GM19025 (cell line): ENCODE measurements around the gene METTL15.
"Not testable (repeated sequence)": the region's sequence is repeated elsewhere in the genome, so short reads cannot be mapped to it uniquely, and the experiment has no call there.

Experiments used
- ATAC-seq: cut with Tn5 transposase; IDR thresholded peaks from one replicate; pipeline ENCODE4 v1.9.1; 2021; ENCODE audit warnings: mild to moderate bottlenecking, low read depth, moderate library complexity; ENCODE audit not compliant: unreplicated experiment

METTL15 gene

GRCh38 chr11:28107750-28108618, at the start of gene METTL15, which contains the start of gene KIF18A:
METTL15 (plus strand) TSS chr11:28108388; CDS start chr11:28113335, 4,947 bp downstream.
KIF18A (minus strand) TSS chr11:28108156; CDS start chr11:28097947, 10,209 bp downstream.
- peak; percentile 96 for ATAC-seq

GRCh38 chr11:28071305-28071704, 36.9 kb upstream of the METTL15 start:
- ATAC-seq = no peak

DNA sequence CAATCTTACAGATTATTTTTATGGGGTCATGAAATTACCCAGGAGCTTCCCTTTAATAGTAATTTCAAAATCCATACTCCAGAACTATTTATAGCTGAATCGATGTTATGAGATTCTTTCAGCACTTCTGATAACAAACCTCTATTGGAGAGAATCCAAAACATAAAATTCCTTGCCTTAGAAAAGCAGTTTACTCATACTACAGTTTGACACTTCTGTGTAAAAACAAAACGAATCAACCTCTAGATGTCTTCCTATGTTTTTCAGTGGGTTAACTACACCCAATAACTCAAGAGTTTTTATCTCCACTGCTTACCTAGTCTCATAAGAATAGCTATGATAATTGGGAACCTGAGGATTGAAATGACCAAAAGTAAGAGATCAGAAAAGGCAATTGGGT, 35.9 kb upstream of the METTL15 start:
- ATAC-seq = no peak

DNA sequence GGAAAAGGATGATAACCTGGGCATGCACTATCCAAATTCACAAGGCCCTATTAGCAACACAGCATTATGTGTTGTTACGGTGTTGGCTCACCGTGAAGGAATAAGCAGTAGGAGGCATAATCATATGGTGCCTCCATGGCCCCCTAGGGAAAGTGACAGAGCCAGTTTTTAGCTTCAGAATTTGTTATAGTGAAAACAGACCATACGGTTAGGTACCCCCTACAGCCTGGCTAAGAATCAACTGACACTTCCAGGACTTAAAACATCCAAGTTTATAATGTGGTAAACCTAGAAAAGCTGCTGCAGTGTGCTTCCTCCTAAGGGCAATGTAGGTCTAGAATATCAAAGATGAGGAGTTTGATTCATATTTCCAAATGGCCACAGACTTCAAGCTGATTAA, 30.7 kb upstream of the METTL15 start:
- ATAC-seq = no peak

DNA sequence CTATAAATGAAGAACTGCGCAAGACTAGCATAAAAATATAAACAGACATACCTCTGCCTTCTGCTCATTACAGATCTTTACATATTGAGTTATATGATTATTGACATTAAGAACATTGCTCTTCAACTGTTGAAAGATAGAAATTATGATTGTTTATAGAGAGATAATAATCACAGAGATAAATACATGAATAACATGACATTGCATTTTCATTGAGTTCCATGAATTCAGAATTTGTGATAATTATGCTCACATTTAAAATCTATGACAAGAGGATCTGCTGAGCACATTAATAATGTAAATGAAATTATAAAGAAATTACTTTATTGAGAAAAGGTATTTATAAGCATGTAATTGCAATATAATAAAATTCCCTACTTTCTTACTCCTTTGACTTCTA, 25.1 kb upstream of the METTL15 start:
- ATAC-seq = no peak

GRCh38 chr11:28086569-28086968, 21.6 kb upstream of the METTL15 start:
- no peak for ATAC-seq

DNA sequence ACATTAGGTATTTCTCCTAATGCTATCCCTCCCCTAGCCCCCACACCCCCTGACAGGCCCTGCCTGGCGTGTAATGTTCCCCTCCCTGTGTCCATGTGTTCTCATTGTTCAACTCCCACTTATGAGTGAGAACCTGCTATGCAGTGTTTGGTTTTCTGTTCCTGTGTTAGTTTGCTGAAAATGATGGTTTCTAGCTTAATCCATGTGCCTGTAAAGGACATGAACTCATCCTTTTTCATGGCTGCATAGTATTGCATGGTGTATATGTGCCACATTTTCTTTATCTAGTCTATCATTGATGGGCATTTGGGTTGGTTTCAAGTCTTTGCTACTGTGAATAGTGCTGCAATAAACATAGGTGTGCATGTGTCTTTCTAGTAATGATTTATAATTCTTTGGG, 21.0 kb upstream of the METTL15 start:
- ATAC-seq = not testable (repeated sequence)

DNA sequence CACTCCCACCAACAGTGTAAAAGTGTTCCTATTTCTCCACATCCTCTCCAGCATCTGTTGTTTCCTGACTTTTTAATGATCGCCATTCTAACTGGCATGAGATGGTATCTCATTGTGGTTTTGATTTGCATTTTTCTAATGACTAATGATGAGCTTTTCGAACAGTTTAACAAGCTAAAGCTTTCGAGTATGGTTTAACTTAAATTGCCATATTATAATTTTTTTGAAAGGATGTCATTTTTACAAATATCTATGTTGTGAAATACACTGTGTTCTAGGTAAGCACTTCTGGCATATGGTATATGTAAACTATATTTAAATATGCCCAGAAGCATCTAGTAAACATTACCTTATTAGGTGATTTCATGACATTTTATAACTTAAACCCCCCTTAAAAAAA, 20.5 kb upstream of the METTL15 start:
- not testable (repeated sequence) for ATAC-seq

DNA sequence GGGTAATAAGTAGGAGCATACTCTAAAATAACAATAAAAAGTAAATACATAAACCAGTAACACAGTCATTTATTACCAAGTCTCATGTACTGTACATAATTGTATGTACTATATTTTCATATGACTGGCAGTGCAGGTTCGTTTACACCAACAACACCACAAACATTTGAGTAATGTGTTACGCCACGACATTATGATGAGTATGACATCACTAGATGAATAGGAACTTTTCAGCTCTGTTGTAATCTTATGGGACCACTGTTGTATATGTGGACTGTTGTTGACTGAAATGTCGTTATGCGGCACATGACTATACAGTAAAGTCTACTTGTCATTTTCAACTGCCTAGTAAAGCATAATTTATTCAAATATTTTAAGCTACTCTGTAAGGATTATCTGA, 18.8 kb upstream of the METTL15 start:
- no peak for ATAC-seq

DNA sequence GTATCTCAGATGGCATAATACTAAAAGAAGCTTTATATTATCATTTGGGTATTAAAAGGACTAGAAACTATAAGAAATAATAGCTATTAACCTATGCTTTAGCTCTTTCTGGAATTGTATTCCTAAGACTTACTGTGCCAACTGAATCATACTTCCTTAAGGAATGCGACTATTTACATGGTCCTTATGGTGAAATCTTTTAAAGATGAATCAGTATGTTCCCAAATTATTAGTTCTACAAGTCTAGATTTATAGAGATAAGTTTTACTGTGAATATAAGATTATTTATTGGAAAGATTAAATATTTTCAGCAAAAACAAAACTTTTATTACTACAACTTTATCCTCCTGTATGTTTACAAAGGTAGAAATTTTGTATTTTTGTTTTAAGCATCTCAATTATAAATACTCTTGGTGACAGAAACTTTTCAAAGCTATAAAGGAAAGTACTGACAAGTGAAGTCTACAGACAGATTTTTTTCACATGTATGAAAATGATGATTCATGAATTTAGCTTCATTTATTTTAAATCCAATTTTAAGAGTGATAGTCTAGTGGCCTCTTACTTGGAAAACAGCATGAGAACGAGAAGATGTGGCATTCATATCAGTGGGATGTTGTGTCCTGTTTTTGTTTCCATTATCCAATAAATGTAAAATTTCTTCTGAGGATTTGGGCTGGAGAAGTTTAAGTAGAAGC, 18.0 kb upstream of the METTL15 start:
- ATAC-seq = no peak

- no peak for ATAC-seq
These were observed 15.4 kb upstream of the METTL15 start for GRCh38 chr11:28092786-28093185.

DNA sequence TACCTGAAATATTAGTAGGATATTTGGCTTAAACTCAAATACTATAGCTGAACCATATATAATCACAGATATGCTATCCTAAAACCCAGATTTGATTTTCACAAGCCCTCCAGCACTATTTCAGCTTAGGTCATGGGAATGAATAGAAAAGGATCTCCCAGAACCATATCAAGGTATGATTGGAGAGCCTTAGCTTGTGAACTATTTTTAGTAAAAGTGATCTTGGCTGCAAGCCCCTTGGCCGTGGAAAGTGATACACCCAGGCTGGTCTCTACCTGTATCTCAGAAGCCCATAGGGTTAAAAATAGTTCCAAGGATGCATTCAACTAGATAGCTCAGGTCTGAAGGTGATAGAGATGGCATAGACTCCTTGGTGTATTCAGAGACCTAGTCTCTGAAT, 9.9 kb upstream of the METTL15 start:
- no peak for ATAC-seq

- no peak for ATAC-seq
These were observed 8.5 kb upstream of the METTL15 start for GRCh38 chr11:28099715-28100114.

DNA sequence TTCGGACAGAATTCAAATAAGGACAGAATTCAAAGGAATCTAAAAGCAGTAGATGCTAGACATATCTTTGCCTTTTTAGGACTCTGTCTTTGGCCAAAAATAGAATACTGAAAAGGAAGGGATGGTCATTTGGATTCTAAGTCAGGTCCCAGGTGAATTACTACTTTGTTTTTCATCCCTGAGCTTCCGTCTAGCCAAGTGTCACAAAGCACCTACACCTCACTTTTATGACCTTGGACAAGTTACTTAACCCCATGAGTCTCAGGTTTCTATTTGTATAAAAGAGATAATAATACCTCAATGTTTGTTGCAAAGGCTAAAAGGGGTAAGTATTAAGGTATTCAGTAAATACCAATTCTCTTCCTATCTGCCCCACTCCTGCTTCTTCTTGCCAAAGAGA, 7.5 kb upstream of the METTL15 start:
- no peak for ATAC-seq

DNA sequence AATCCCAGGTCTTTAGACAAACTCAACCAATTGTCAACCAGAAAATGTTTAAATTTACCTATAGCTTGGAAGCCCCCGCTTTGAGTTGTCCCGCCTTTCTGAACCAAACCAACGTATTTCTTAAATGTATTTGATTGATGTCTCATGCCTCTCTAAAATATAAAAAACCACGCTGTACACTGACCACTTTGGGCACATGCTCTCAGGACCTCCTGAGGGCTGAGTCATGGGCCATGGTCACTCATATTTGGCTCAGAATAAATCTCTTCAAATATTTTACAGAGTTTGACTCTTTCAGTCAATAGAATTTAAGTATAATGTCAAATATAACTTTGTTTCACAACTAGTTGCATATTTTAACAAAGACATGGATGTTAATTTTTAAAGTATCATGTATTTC, 5.9 kb upstream of the METTL15 start:
- not testable (repeated sequence) for ATAC-seq

DNA sequence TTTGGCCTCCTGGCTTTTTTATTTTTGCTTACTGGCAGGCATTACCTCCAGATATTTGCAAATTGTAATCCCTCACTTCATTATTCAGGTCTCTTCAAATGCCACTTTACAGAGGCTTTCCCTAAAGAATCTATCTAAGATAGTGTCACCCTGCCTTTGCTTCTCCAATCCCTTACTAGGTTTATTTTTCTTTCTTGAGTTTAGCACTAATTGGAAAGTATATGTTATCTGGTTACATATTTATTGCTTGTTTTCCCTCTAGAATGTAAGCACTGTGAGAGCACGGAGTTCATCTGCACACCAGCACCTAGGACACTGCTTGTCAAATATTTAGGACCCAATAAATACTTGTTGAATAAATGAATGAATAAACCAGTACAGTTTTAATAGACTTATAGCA, 3.8 kb upstream of the METTL15 start:
- no peak for ATAC-seq

- no peak for ATAC-seq
These were observed 3.2 kb upstream of the METTL15 start for GRCh38 chr11:28104984-28105383.

DNA sequence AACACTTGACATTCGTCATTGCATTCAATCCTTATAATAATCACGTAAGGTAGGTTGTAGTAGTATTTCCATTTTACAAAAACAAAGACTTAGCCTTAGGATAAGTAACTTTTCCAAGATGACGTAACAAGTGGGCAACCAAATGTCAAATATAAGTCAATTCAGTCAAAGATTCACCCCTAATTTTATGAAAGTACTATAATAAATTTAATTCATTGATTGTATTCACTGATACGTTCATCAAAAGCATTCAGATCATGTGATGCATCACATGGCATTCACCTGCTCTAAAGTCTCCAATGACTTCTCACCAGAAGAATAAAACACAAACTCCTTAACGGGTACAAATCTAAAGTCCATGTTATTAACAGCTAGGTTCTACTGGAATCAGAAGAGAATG, 2.3 kb upstream of the METTL15 start:
- ATAC-seq = no peak

GRCh38 chr11:28106353-28107043, 1.7 kb upstream of the METTL15 start:
- ATAC-seq = no peak

- no peak for ATAC-seq
These were observed 918 bp upstream of the METTL15 start for GRCh38 chr11:28107191-28107749.

GRCh38 chr11:28108958-28109357, 770 bp downstream of the METTL15 start:
- ATAC-seq = no peak
